Body of pancreas (tissue), 4 donors: ENCODE data around the gene HRK. TPM values are rescaled to one million over a fixed set of nuclear protein-coding genes. Genes with fewer than 3 reads are reported as not detected.

ENCODE experiments used
- ATAC-seq: fragments of 150-250 bp; one replicate; pipeline ENCODE4 v1.9.1; 2016
- DNase-seq, 4 donors: peaks; one replicate each; pipeline ENCODE4 v3.0.0-alpha.2; 2019
- H3K27ac ChIP-seq, 4 donors: fragments of 200-600 bp; sonication (generic); 1 replicate in 3 of 4; 2 replicates in 1 of 4; pipeline versions ENCODE4 v1.5.1 to v1.6.1; 2016 to 2019; ENCODE audit warnings: mild to moderate bottlenecking in 1 of 4, mixed read lengths in 1 of 4, moderate library complexity in 1 of 4
- H3K27me3 ChIP-seq, 2 donors: fragments of 200-600 bp; sonication (generic); one replicate each; pipeline ENCODE4 v1.6.0; 2016; ENCODE audit warnings: mild to moderate bottlenecking in 1 of 2
- H3K36me3 ChIP-seq, 2 donors: fragments of 200-600 bp; sonication (generic); replicated peaks in 1 of 2; 2 replicates each; pipeline ENCODE4 v1.5.1; 2016; ENCODE audit warnings: low read depth in 2 of 2; ENCODE audit not compliant: insufficient read depth in 1 of 2
- H3K4me1 ChIP-seq: fragments of 200-600 bp; sonication (generic); one replicate; pipeline ENCODE4 v1.6.0; 2016
- H3K4me3 ChIP-seq, 2 donors: fragments of 200-600 bp; sonication (generic); 1 replicate in 1 of 2; 2 replicates in 1 of 2; pipeline ENCODE4 v1.5.1; 2016 to 2019
- H3K9me3 ChIP-seq, 3 donors: fragments of 200-600 bp; sonication (generic); 1 replicate in 2 of 3; 2 replicates in 1 of 3; pipeline ENCODE4 v1.5.1; 2016
- POLR2A ChIP-seq, 3 donors: fragments of 450-650 bp; IDR thresholded peaks; one replicate each; pipeline ENCODE4 v1.6.1; 2016; ENCODE audit warnings: antibody characterized with exemption in 3 of 3, mild to moderate bottlenecking in 2 of 3
- WGBS, 2 donors: methylation state at CpG; one replicate each; pipeline ENCODE4 v1.1.5; 2017; 5-methylcytosine and 5-hydroxymethylcytosine counted together
- intact Hi-C: fragments of 100-400 bp; cut with DNase I; formaldehyde crosslinking; loops from one replicate; pipeline ENCODE4 v1.15.1; 2023
- total RNA-seq, 2 donors: library from RNA; depleted of rRNA; stranded (reverse); fragments of >200 nt; gene quantifications; one replicate each; pipeline ENCODE4 v1.1.0, GENCODE V29; 2016
- TF ChIP-seq, protein P1 (sequence below), 7 experiments: fragments of 450-650 bp in 4 of 7; fragments of 200-600 bp in 3 of 7; sonication (generic) in 3 of 7; IDR thresholded peaks; one replicate each; pipeline ENCODE4 v1.5.1; 2016 to 2019; ENCODE audit warnings: antibody characterized with exemption in 7 of 7

Gene HRK
- total RNA-seq, 2 donors from 2014 or later = not detected

DNA sequence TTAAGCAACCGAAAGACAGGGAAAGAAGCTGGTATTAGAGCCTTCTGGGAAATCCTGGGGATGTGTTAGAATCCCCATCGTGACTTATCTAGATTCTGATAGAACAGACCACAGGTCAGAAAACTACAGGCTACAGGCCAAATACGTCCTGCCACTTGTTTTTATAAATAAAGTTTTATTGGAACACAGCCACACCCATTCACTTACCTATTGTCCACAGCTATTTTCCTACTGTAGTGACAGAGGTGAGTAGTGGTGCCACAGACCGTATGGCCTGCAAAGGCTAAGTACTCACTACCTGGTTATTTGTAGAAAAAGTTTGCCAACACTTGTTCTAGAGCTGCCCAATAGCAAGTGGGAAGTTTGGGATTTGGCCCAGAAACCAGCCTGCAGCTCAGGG is 53.8 kb downstream of the HRK start:
- WGBS, 2 donors = 77 to 86% methylated on average over 4 of the region's 4 CpGs
- H3K4me1 ChIP-seq = no peaks in the 10 kb centered on the region
- no peak overlapping the region for H3K27ac ChIP-seq
- intact Hi-C loops = no loop called here
- TF ChIP-seq, protein P1, sequence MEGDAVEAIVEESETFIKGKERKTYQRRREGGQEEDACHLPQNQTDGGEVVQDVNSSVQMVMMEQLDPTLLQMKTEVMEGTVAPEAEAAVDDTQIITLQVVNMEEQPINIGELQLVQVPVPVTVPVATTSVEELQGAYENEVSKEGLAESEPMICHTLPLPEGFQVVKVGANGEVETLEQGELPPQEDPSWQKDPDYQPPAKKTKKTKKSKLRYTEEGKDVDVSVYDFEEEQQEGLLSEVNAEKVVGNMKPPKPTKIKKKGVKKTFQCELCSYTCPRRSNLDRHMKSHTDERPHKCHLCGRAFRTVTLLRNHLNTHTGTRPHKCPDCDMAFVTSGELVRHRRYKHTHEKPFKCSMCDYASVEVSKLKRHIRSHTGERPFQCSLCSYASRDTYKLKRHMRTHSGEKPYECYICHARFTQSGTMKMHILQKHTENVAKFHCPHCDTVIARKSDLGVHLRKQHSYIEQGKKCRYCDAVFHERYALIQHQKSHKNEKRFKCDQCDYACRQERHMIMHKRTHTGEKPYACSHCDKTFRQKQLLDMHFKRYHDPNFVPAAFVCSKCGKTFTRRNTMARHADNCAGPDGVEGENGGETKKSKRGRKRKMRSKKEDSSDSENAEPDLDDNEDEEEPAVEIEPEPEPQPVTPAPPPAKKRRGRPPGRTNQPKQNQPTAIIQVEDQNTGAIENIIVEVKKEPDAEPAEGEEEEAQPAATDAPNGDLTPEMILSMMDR (IDR thresholded peaks at IDR 0.05) = no peak
- TF ChIP-seq POLR2A (IDR thresholded peaks at IDR 0.05) = no peak
- ATAC-seq (no peak), DNase-seq (no peak)
- H3K4me3 ChIP-seq = no peak overlapping the region
- no peaks in the 10 kb centered on the region for H3K36me3 ChIP-seq
- H3K9me3 ChIP-seq = no peaks in the 10 kb centered on the region
- no peaks in the 10 kb centered on the region for H3K27me3 ChIP-seq

DNA sequence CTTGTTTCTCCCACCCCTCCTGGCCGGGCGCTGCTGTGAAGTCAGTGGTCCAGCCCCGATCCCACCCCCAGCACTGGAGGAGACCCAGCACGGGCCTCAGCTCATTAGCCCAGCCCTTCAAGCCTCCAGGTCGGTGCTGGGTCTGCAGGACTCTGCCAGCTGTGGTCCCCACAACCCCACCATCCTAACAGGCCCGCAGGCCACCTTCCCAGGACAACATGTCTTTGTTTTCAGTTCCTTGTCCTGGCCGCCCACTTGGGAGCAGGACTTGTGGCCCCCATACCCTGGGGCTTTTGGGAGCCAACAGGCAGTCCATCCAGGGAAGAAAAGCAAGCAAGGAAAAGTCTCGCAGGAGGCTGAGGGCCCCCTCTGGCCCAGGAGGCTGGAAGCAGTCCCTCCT is 60.0 kb downstream of the HRK start:
- Histone ChIP-seq H3K4me1 (peaks cover 9% of the 10 kb centered on the region), H3K36me3 (no peaks in the 10 kb centered on the region), H3K9me3 (no peaks in the 10 kb centered on the region), H3K4me3 (no peak overlapping the region), H3K27ac (no peak overlapping the region), H3K27me3 (no peaks in the 10 kb centered on the region)
- TF ChIP-seq, protein P1 (IDR thresholded peaks at IDR 0.05) = no peak
- TF ChIP-seq POLR2A (IDR thresholded peaks at IDR 0.05) = no peak
- intact Hi-C loops = no loop called here
- WGBS, 2 donors = 65 to 73% methylated on average over 7 to 8 of the region's 8 CpGs
- ATAC-seq (no peak), DNase-seq (no peak)

DNA sequence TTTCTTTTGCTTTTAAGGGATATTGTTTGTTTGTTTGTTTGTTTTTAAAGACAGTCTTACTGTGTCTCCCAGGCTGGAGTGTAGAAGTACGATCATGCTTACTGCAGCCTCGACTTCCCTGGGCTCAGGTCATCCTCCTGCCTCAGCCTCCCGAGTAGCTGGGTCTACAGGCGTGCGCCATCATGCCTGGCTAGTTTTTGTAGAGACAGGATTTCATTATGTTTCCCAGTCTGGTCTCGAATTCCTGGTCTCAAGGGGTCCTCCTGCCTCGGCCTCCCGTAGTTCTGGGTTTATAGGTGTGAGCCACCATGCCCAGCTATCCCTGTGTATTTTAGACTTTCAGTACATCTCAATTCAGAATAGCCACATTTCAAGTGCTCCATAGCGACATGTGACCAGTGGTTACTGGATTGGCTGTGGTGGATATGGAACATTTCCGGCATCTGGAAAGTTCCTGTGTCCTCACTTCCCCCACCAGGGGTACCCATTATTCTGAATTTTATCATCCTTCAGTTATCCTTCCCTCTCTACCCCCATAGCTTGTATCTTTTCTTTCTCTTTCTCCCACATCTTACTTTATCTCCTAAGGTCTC is 61.1 kb downstream of the HRK start:
- Histone ChIP-seq H3K36me3 (no peaks in the 10 kb centered on the region), H3K4me1 (peaks cover 9% of the 10 kb centered on the region), H3K9me3 (no peaks in the 10 kb centered on the region), H3K27me3 (no peaks in the 10 kb centered on the region), H3K4me3 (peak overlapping the region in 1 of 2 donors; percentile 24), H3K27ac (peak overlapping the region in 1 of 4 donors; percentile 89)
- no peak for DNase-seq
- intact Hi-C loops = no loop called here
- no peak for ATAC-seq
- 75 to 87% methylated on average over 10 of the region's 10 CpGs for WGBS, 2 donors
- no peak for TF ChIP-seq POLR2A (IDR thresholded peaks at IDR 0.05)
- TF ChIP-seq, protein P1 (IDR thresholded peaks at IDR 0.05) = no peak

DNA sequence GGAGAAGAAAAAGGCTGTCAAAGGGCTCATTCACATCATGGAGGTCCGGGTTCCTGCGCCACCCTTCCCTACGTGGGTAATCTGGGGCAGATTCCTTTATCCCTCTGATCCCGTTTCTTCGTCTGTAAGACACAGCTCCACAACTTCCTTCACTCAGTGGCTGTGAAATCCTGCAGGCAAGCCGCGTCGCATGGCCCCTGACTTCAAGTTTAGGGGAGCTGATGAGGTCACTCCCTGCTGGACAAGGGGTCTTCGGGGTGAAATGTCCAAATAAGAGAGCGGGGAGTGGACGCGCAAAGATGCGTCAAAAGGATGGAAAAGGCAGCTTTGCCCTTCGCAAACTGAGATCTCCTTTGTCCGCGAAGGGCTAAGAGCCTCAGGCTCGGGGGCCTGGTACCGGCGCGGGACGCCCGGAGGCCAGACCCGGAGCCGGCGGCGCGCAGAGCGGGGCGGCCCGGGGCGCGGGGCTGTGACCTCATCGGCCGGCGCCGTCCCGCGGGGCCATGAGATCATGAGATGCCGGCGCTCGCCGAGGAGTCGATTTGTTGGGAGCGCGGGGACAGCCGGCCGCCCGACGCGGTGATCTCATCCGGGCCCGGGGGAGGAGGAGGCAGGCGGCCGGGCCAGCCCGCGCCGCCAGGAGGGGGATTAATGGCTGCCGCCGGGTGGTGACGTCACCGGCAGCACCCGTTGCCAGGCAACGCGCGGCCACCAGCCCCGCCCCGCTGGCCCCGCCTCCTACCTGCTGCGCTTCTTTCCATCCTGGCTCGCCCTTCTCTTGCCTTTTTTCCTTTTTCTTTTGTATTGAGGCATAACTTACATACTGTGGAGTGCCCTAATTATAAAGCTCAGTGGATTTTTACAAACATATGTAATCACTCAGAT is 62.1 kb downstream of the HRK start:
- TF ChIP-seq, protein P1 (IDR thresholded peaks at IDR 0.05) = peak in 2 of 7 experiments; percentile 37 to 40
- TF ChIP-seq POLR2A (IDR thresholded peaks at IDR 0.05) = peak; percentile 62 to 80 (median 72)
- 0% methylated on average over 19 to 70 of the region's 70 CpGs for WGBS, 2 donors
- Histone ChIP-seq H3K36me3 (no peaks in the 10 kb centered on the region), H3K4me1 (peaks cover 9% of the 10 kb centered on the region), H3K27me3 (no peaks in the 10 kb centered on the region), H3K27ac (peak overlapping the region; percentile 86 to 96 (median 90)), H3K4me3 (peak overlapping the region; percentile 24 to 53), H3K9me3 (no peaks in the 10 kb centered on the region)
- intact Hi-C loops = no loop called here
- peak; percentile 93 to 95 (median 94) for DNase-seq
- ATAC-seq = peak; percentile 99
